ENCODE results near the gene ZG16.

DNA sequence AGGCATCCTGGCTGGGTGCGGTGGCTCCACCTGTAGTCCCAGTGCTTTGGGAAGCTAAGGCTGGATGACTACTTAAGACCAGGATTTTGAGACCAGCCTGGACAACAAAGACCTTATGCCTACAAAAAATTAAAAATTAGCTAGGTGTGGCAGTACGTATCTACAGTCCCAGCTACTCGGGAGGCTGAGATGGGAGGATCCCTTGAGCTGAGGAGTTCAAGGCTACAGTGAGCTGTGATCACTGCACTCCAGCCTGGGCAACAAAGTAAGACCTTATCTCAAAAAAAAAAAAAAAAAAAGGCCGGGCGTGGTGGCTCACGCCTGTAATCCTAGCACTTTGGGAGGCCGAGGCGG is 48.3 kb downstream of the ZG16 start:
- no peak for TF ChIP-seq FOXM1 (IDR thresholded peaks at IDR 0.05; ENCODE audit: borderline replicate concordance)
- TF ChIP-seq, protein P1, sequence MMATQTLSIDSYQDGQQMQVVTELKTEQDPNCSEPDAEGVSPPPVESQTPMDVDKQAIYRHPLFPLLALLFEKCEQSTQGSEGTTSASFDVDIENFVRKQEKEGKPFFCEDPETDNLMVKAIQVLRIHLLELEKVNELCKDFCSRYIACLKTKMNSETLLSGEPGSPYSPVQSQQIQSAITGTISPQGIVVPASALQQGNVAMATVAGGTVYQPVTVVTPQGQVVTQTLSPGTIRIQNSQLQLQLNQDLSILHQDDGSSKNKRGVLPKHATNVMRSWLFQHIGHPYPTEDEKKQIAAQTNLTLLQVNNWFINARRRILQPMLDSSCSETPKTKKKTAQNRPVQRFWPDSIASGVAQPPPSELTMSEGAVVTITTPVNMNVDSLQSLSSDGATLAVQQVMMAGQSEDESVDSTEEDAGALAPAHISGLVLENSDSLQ (IDR thresholded peaks at IDR 0.05): no peak
- TF ChIP-seq ARNT (IDR thresholded peaks at IDR 0.05): no peak
- no peak for TF ChIP-seq TARDBP (IDR thresholded peaks at IDR 0.05)
